Fibroblast of the aortic adventitia (primary cell): ENCODE measurements around the gene TBL1X. TPM values are rescaled to one million over a fixed set of nuclear protein-coding genes. Genes with fewer than 3 reads are reported as not detected.

Experiments used
- DNase-seq: peaks from one replicate; pipeline ENCODE4 v3.0.0-alpha.2; 2010; ENCODE audit warnings: low read depth
- H3K4me3 ChIP-seq: 2 replicates; pipeline ENCODE4 v1.5.1; 2011; ENCODE audit warnings: low read depth, mild to moderate bottlenecking, control low read depth, low read length, moderate library complexity
- CTCF ChIP-seq: IDR thresholded peaks from 2 replicates; pipeline ENCODE4 v1.5.1; 2011; ENCODE audit warnings: mild to moderate bottlenecking, low read length, control low read depth, inconsistent platforms; ENCODE audit not compliant: insufficient read depth
- total RNA-seq: library from RNA; depleted of rRNA; stranded (reverse); fragments of >200 nt; gene quantifications from 2 replicates; pipeline ENCODE4 v1.2.3, GENCODE V29; 2012; ENCODE audit warnings: low replicate concordance

Gene TBL1X
- total RNA-seq, 1 donor: 15.6 TPM

DNA sequence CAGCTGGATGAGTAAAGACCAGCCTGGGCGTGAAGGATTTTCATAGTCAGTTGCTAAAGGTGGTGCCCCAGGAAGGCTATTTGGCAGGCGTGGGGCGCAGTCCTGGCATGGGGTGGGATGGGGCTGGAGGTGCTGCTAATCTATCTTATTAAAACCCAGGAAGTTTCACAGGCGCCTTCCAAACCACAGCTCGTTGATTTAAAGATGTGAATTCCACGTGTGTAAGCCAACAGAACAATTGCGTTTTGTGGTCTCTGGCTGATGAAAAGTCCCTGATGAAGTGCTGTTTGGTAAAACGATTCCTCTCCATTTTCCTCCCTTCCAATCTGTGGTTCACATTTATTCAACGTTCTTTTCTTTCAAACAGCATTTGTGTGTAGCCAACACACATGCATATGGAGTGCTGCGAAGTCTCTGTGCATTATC, 105.0 kb downstream of the TBL1X start:
- H3K4me3 ChIP-seq: no peak overlapping the region
- TF ChIP-seq CTCF: no peak
- peak; percentile 50 for DNase-seq

DNA sequence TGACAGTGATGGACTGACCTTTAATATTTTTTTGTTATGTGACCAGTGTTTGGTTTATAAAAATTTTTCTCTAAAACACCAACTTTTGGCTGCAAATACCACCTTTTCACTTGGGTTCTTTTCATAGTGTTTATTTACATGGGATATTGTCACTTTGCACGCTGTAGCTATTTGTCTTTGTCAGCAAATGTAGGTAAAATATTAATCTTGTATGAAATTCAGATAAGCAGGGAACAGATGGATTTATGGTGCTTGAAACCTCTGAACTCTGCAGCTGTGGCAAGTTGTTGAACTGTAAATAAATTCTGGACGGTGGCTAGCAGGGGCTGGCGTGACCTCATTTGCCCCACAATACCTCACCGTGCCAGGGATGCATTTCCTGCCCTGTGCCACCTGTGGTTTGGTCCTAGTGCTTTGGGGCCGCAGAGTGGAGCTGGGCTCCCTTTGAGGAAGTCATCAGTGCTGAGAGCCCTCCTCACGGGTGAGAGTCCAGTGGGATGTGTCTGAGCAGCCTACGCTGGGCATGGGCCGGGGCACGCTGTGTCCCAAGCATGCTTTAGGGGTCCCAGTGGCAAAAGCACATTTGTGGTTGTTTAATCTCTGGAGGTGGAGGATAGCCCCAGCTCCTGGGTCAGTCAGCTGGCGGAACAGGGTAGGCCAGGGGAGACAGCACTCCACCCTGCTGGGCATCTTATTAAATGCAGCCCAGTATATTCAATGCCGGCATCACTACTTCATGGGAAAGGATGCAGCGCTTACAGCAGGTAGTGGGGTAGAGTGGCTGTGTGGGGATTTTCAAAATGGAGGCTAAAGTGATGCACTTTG, 108.6 kb downstream of the TBL1X start:
- no peak overlapping the region for H3K4me3 ChIP-seq
- TF ChIP-seq CTCF: no peak
- DNase-seq: no peak

GRCh38 chrX:9576059-9576458, 111.2 kb downstream of the TBL1X start:
- TF ChIP-seq CTCF: no peak
- H3K4me3 ChIP-seq: no peak overlapping the region
- no peak for DNase-seq

- DNase-seq: no peak
- H3K4me3 ChIP-seq: no peak overlapping the region
- TF ChIP-seq CTCF: no peak
Observed at GRCh38 chrX:9577555-9577954, 112.7 kb downstream of the TBL1X start.

GRCh38 chrX:9578083-9578779, 113.4 kb downstream of the TBL1X start:
- no peak overlapping the region for H3K4me3 ChIP-seq
- no peak for DNase-seq
- TF ChIP-seq CTCF: no peak

DNA sequence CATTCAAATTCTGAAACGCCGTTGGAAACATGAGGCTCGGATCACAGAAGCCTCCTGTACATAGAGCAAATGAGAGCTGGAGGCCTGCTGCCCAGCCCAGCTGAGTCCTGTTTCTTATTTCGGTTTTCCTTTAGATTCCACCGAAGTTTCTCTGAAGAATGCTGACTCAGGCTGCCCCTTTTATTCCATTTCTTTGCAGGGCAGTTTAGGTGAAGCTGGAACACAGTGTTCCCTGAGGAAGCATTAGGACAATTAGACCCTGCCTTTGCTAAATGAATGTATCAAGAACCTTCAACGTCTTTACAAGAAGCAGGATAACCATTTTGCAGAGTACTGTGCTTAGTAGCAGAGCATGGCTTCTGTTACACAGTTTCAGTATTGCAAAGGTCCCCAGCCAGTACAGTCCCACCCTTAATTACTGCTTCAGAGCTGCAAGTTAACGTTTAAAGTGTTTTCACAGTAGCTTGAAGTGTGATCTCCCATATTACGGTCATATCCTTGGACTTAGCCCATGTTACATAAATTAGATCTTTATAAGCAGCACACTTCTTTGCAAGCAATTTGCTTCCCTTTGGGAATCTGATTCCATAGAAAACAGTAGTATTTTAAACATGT, 117.0 kb downstream of the TBL1X start:
- H3K4me3 ChIP-seq: no peak overlapping the region
- no peak for TF ChIP-seq CTCF
- DNase-seq: peak; percentile 5
